Eye (tissue), 1 donor: ENCODE data around the gene SPRR2G.
"Not testable (repeated sequence)": the region's sequence is repeated elsewhere in the genome, so short reads cannot be mapped to it uniquely, and the experiment has no call there.

Experiments
- DNase-seq: peaks from one replicate; pipeline ENCODE4 v3.0.0-alpha.2; 2015

The SPRR2G gene

DNA sequence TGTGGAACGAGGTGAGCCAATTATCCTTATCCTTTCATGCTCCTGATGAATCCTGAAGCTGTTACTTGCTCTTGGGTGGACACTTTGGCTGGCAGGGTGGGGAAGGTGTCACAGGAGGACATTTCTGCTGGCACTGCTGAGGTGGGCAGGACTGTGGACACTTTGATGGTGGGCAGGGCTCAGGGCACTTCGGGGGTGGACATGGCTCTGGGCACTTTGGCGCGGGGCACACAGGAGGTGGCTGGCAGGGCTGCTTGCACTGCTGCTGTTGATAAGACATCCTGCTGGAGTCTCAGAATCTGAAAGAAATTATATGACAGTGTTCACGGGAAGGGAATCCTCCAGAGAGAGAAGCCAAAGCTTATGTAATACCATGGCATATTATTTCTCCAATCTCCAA is 38.2 kb downstream of the SPRR2G start:
- DNase-seq, result not testable (repeated sequence)

DNA sequence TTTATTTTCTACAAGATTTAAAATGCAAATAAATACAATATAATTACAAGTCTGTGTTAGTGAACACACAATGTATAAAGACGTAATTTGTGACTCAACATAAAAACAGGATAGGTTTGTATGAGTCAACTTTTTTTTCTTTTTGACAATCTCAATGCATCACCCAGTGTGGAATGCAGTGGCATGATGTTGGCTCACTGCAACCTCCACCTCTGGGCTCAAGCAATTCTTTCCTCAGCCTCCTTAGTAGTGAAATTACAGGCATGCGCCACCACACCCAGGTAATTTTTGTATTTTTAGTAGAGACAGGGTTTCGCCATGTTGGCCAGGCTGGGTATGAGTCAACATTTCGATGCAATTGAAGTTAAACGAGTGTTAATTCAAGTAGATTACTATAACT is 50.4 kb downstream of the SPRR2G start:
- DNase-seq, result no peak
